Measurements from ENCODE around the gene MOG. TPM values are rescaled to one million over a fixed set of nuclear protein-coding genes. Genes with fewer than 3 reads are reported as not detected.

MOG gene
- total RNA-seq, 2 experiments from 2014 or later, result not detected

GRCh38 chr6:29631860-29632731 is 24.8 kb upstream of the MOG start:
- intact Hi-C loops (cut with micrococcal nuclease; ENCODE audit: unreplicated experiment), result no loop called here
- POLR2A ChIA-PET, result interaction anchor here (0.7 kb wide), 1 partner anchor 17 kb away, joined by 6 read pairs; no protein-coding TSS in a partner anchor

GRCh38 chr6:29632789-29633533 is 23.9 kb upstream of the MOG start, which contains the start of gene GABBR1:
GABBR1 (minus strand) TSS chr6:29633183; CDS start chr6:29632385, 798 bp downstream.
- Histone ChIP-seq H3K4me2 (ENCODE audit: low read length) (peak within 1 kb of the TSS; percentile 90), H2AFZ (ENCODE audit: low read length) (peak within 1 kb of the TSS; percentile 42), H3K36me3 (ENCODE audit: insufficient read depth, low read length) (no peaks in the 10 kb centered on the region), H3K9me3 (ENCODE audit: low read length) (no peaks in the 10 kb centered on the region), H3K4me3 (ENCODE audit: low read depth, low read length, poor library complexity, severe bottlenecking) (peak within 1 kb of the TSS; percentile 77), H4K20me1 (ENCODE audit: insufficient read depth, low read length) (no peaks in the 10 kb centered on the region; the same call in 1 of the 2 replicates), H3K79me2 (ENCODE audit: insufficient read depth, low read depth, low read length) (no peaks in the 10 kb centered on the region), H3K27ac (ENCODE audit: low read depth, low read length, poor library complexity, severe bottlenecking) (peak within 1 kb of the TSS; percentile 10), H3K4me1 (ENCODE audit: insufficient read depth, low read length, poor library complexity, severe bottlenecking) (peaks cover 38% of the 10 kb centered on the region), H3K9me2 (ENCODE audit: insufficient read depth, low read length) (no peaks in the 10 kb centered on the region)
- no peak for TF ChIP-seq EZH2phosphoT487 (IDR thresholded peaks at IDR 0.05; ENCODE audit: borderline replicate concordance, low read depth, low read length)
- no peak for TF ChIP-seq CTCF (conservative IDR thresholded peaks at IDR 0.05; ENCODE audit: low read length)
- BruUV-seq (replicated peaks), result no TSS peak
- CTCF ChIA-PET (ENCODE audit: unreplicated experiment), result interaction anchor here (0.6 to 2.1 kb wide), 4 partner anchors 17 to 357 kb away, joined by 3 to 8 read pairs (median 4); no protein-coding TSS in a partner anchor
- intact Hi-C loops (cut with micrococcal nuclease; ENCODE audit: unreplicated experiment), result no loop called here
- DNase-seq (ENCODE audit: low spot score), result peak; percentile 70
- POLR2A ChIA-PET, result interaction anchor here (0.6 to 0.7 kb wide), 2 partner anchors 16 to 59 kb away, joined by 4 to 6 read pairs; no protein-coding TSS in a partner anchor

More at GRCh38 chr6:29631860-29632731, 24.8 kb upstream of the MOG start:
- Histone ChIP-seq H3K79me2 (ENCODE audit: insufficient read depth, low read depth, low read length) (no peaks in the 10 kb centered on the region), H3K27ac (ENCODE audit: low read depth, low read length, poor library complexity, severe bottlenecking) (no peak overlapping the region), H3K4me1 (ENCODE audit: insufficient read depth, low read length, poor library complexity, severe bottlenecking) (peaks cover 38% of the 10 kb centered on the region), H3K4me2 (ENCODE audit: low read length) (peak overlapping the region; percentile 90), H3K4me3 (ENCODE audit: low read depth, low read length, poor library complexity, severe bottlenecking) (peak overlapping the region; percentile 77), H2AFZ (ENCODE audit: low read length) (peak overlapping the region; percentile 42; the same call in 1 of the 2 replicates), H3K9me3 (ENCODE audit: low read length) (no peaks in the 10 kb centered on the region), H3K36me3 (ENCODE audit: insufficient read depth, low read length) (no peaks in the 10 kb centered on the region), H4K20me1 (ENCODE audit: insufficient read depth, low read length) (no peaks in the 10 kb centered on the region; the same call in 1 of the 2 replicates), H3K9me2 (ENCODE audit: insufficient read depth, low read length) (no peaks in the 10 kb centered on the region)
- TF ChIP-seq EZH2phosphoT487 (IDR thresholded peaks at IDR 0.05; ENCODE audit: borderline replicate concordance, low read depth, low read length) (no peak), CTCF (conservative IDR thresholded peaks at IDR 0.05; ENCODE audit: low read length) (no peak)
- peak; percentile 63 for DNase-seq (ENCODE audit: low spot score)
- no TSS peak for BruUV-seq (replicated peaks)
- CTCF ChIA-PET (ENCODE audit: unreplicated experiment), result interaction anchor here (0.6 to 2.1 kb wide), 2 partner anchors 18 to 32 kb away, joined by 3 to 8 read pairs; no protein-coding TSS in a partner anchor

Data from OCI-LY7 (cell line).